A673 (cell line): Measurements from ENCODE around the gene AGRN. TPM values are rescaled to one million over a fixed set of nuclear protein-coding genes. Genes with fewer than 3 reads are reported as not detected.

Experiments
- BruUV-seq: library from RNA; stranded (reverse); fragments of 400-500 nt; replicated peaks from 2 replicates; lab custom pipeline; 2021; lab: Mats Ljungman, UMichigan
- CTCF ChIA-PET: fragments of 300-600 bp; sonication (Branson Sonifier 250); formaldehyde crosslinking; loops from one replicate; lab custom pipeline; 2022; ENCODE audit warnings: antibody characterized with exemption; lab: Charles Lee
- POLR2A ChIA-PET: fragments of 300-600 bp; sonication (Branson Sonifier 250); formaldehyde crosslinking; loops from one replicate; lab custom pipeline; 2022; ENCODE audit warnings: antibody characterized with exemption; ENCODE audit not compliant: low non-redundant PET; lab: Charles Lee
- DNase-seq: peaks from one replicate; pipeline ENCODE4 v3.0.0-alpha.2; 2015; ENCODE audit warnings: low spot score
- H3K27ac ChIP-seq: fragments of 200-600 bp; sonication (generic); 2 replicates; pipeline ENCODE4 v1.5.1; 2016; ENCODE audit warnings: mixed run types, low read depth, mild to moderate bottlenecking, mixed read lengths, antibody characterized with exemption, low read length; ENCODE audit not compliant: poor library complexity, severe bottlenecking
- H3K27me3 ChIP-seq: fragments of 200-600 bp; sonication (generic); replicated peaks from 2 replicates; pipeline ENCODE4 v1.6.1; 2017; ENCODE audit warnings: mixed run types, low read depth, mild to moderate bottlenecking, mixed read lengths, antibody characterized with exemption, low read length; ENCODE audit not compliant: insufficient read depth, poor library complexity
- H3K36me3 ChIP-seq: fragments of 200-600 bp; sonication (generic); 2 replicates; pipeline ENCODE4 v1.6.1; 2016; ENCODE audit warnings: mixed run types, mild to moderate bottlenecking, mixed read lengths, antibody characterized with exemption, low read length; ENCODE audit not compliant: insufficient read depth, poor library complexity, severe bottlenecking
- H3K4me1 ChIP-seq: fragments of 200-600 bp; sonication (generic); 2 replicates; pipeline ENCODE4 v1.6.1; 2017; ENCODE audit warnings: mixed run types, mild to moderate bottlenecking, mixed read lengths, antibody characterized with exemption, low read length; ENCODE audit not compliant: insufficient read depth, poor library complexity, severe bottlenecking
- H3K4me3 ChIP-seq: fragments of 200-600 bp; sonication (generic); 2 replicates; pipeline ENCODE4 v1.5.1; 2016; ENCODE audit warnings: low read depth, mixed run types, mild to moderate bottlenecking, mixed read lengths, low read length; ENCODE audit not compliant: poor library complexity, severe bottlenecking
- H3K9me3 ChIP-seq: fragments of 200-600 bp; sonication (generic); 2 replicates; pipeline ENCODE4 v1.6.1; 2016; ENCODE audit warnings: mixed run types, low read depth, mild to moderate bottlenecking, mixed read lengths, antibody characterized with exemption, low read length; ENCODE audit not compliant: poor library complexity, severe bottlenecking
- CTCF ChIP-seq: fragments of 300-800, 200-600 bp; sonication (generic); conservative IDR thresholded peaks from 2 replicates; pipeline ENCODE4 v1.5.1; 2017; ENCODE audit warnings: low read depth, mild to moderate bottlenecking, antibody characterized with exemption, low read length, moderate library complexity, mixed read lengths
- EZH2 ChIP-seq: fragments of 200-600 bp; sonication (generic); IDR thresholded peaks from 2 replicates; pipeline ENCODE4 v1.6.1; 2017; ENCODE audit warnings: borderline replicate concordance, low read depth, mild to moderate bottlenecking, mixed read lengths, antibody characterized with exemption, low read length; ENCODE audit not compliant: poor library complexity, severe bottlenecking
- intact Hi-C: fragments of 100-400 bp; cut with micrococcal nuclease; formaldehyde crosslinking; loops from one replicate; pipeline ENCODE4 v1.10.0; 2022; ENCODE audit not compliant: unreplicated experiment
- total RNA-seq: library from RNA; stranded (reverse); gene quantifications from 2 replicates; pipeline ENCODE4 v1.2.3, GENCODE V29; 2021

Gene AGRN
- total RNA-seq, 1 experiment from 2014 or later = 151 TPM

GRCh38 chr1:999725-1000356 lies 20.1 kb upstream of the AGRN start, which contains the start of gene HES4:
Gene HES4, minus strand, starts transcription at chr1:1000097. Its CDS starts 124 bp downstream, at chr1:999973.
- no peak for TF ChIP-seq CTCF
- no peak for TF ChIP-seq EZH2
- ChIA-PET CTCF (interaction anchor here (0.8 kb wide), 1 partner anchor 58 kb away, joined by 5 read pairs; no protein-coding TSS in a partner anchor), POLR2A (interaction anchor here (0.6 kb wide), 1 partner anchor 57 kb away, joined by 6 read pairs; no protein-coding TSS in a partner anchor)
- DNase-seq = peak; percentile 95
- intact Hi-C loops = loop anchor here (5.0 kb wide), 1 partner anchor 62 kb away; no protein-coding TSS in a partner anchor
- Histone ChIP-seq H3K4me3 (peak within 1 kb of the TSS; percentile 70), H3K36me3 (no peaks in the 10 kb centered on the region), H3K27ac (peak within 1 kb of the TSS; percentile 98), H3K4me1 (peaks cover 16% of the 10 kb centered on the region), H3K27me3 (no peaks in the 10 kb centered on the region), H3K9me3 (no peaks in the 10 kb centered on the region)
- BruUV-seq = no TSS peak

- CTCF ChIA-PET = interaction anchor here (0.9 to 3.0 kb wide), 2 partner anchors 13 to 19 kb away, joined by 3 to 14 read pairs; partner anchors contain the start of gene ISG15
- intact Hi-C loops = loop anchor here (5.0 kb wide), 1 partner anchor 62 kb away; no protein-coding TSS in a partner anchor
- no peaks in the 10 kb centered on the region for H3K9me3 ChIP-seq
- H3K4me1 ChIP-seq = peaks cover 18% of the 10 kb centered on the region
- peak overlapping the region; percentile 98 for H3K27ac ChIP-seq
- TSS peak; percentile 63 for BruUV-seq
- H3K4me3 ChIP-seq = peak overlapping the region; percentile 70
- H3K36me3 ChIP-seq = no peaks in the 10 kb centered on the region
- no peak for TF ChIP-seq EZH2
- TF ChIP-seq CTCF = no peak
- POLR2A ChIA-PET = no interaction called here
- no peaks in the 10 kb centered on the region for H3K27me3 ChIP-seq
- DNase-seq = peak; percentile 83
These were observed 19.4 kb upstream of the AGRN start for GRCh38 chr1:1000357-1001056.

- ChIA-PET POLR2A (interaction anchor here (0.6 kb wide), 1 partner anchor 17 kb away, joined by 3 read pairs; no protein-coding TSS in a partner anchor), CTCF (interaction anchor here (0.9 to 3.0 kb wide), 2 partner anchors 13 to 18 kb away, joined by 3 to 14 read pairs; partner anchors contain the start of gene ISG15)
- no TSS peak for BruUV-seq
- Histone ChIP-seq H3K27me3 (no peaks in the 10 kb centered on the region), H3K4me1 (peaks cover 18% of the 10 kb centered on the region), H3K4me3 (peak overlapping the region; percentile 70), H3K27ac (peak overlapping the region; percentile 98), H3K9me3 (no peaks in the 10 kb centered on the region), H3K36me3 (no peaks in the 10 kb centered on the region)
- TF ChIP-seq EZH2 (no peak), CTCF (no peak)
- no peak for DNase-seq
- intact Hi-C loops = loop anchor here (5.0 kb wide), 1 partner anchor 61 kb away; no protein-coding TSS in a partner anchor
These were observed 18.7 kb upstream of the AGRN start for GRCh38 chr1:1001057-1001783.
